Type B pancreatic cell (in vitro differentiated cells): ENCODE measurements around the gene STK36. TPM values are rescaled to one million over a fixed set of nuclear protein-coding genes. Genes with fewer than 3 reads are reported as not detected.

Experiments
- DNase-seq: peaks from one replicate; pipeline ENCODE4 v3.0.0; 2021; ENCODE audit warnings: mixed read lengths; ENCODE audit not compliant: unreplicated experiment; ENCODE audit errors: extremely low spot score
- H3K27ac Mint-ChIP-seq: 2 replicates; pipeline ENCODE4 v1.8.0; 2021; ENCODE audit warnings: mild to moderate bottlenecking, mixed read lengths
- H3K27me3 Mint-ChIP-seq: 2 replicates; pipeline ENCODE4 v1.8.0; 2021; ENCODE audit warnings: mixed read lengths
- H3K36me3 Mint-ChIP-seq: 2 replicates; pipeline ENCODE4 v1.8.0; 2021; ENCODE audit warnings: mixed read lengths
- H3K4me1 Mint-ChIP-seq: one replicate; pipeline ENCODE4 v1.8.0; 2021; ENCODE audit warnings: mixed read lengths; ENCODE audit not compliant: unreplicated experiment
- H3K4me3 Mint-ChIP-seq: 2 replicates; pipeline ENCODE4 v1.8.0; 2021; ENCODE audit warnings: mild to moderate bottlenecking, mixed read lengths
- H3K9me3 Mint-ChIP-seq: 2 replicates; pipeline ENCODE4 v1.8.0; 2021; ENCODE audit warnings: mixed read lengths
- CTCF ChIP-seq: fragments of 200-600 bp; sonication (generic); conservative IDR thresholded peaks from 2 replicates; pipeline ENCODE4 v1.5.0; 2021; ENCODE audit warnings: antibody characterized with exemption, mild to moderate bottlenecking
- total RNA-seq: library from RNA; stranded (reverse); gene quantifications from 2 replicates; pipeline ENCODE4 v1.2.1, GENCODE V29; 2021; ENCODE audit warnings: low replicate concordance

Gene STK36
- total RNA-seq, 1 donor from 2014 or later, result 102 TPM

- Mint-ChIP-seq H3K36me3 (peaks cover 8% of the 10 kb centered on the region), H3K4me3 (no peak overlapping the region), H3K4me1 (no peaks in the 10 kb centered on the region), H3K27me3 (no peaks in the 10 kb centered on the region), H3K9me3 (no peaks in the 10 kb centered on the region), H3K27ac (no peak overlapping the region)
- no peak for DNase-seq
- no peak for TF ChIP-seq CTCF
Measured at GRCh38 chr2:218631837-218632236, 40.0 kb upstream of the STK36 start.

GRCh38 chr2:218635719-218636118 is 36.2 kb upstream of the STK36 start:
- no peak overlapping the region for H3K4me3 Mint-ChIP-seq
- no peak overlapping the region for H3K27ac Mint-ChIP-seq
- DNase-seq, result no peak
- no peaks in the 10 kb centered on the region for H3K27me3 Mint-ChIP-seq
- TF ChIP-seq CTCF, result no peak
- no peaks in the 10 kb centered on the region for H3K9me3 Mint-ChIP-seq
- no peaks in the 10 kb centered on the region for H3K4me1 Mint-ChIP-seq
- peaks cover 19% of the 10 kb centered on the region for H3K36me3 Mint-ChIP-seq

- Mint-ChIP-seq H3K27me3 (no peaks in the 10 kb centered on the region), H3K36me3 (peaks cover 18% of the 10 kb centered on the region), H3K4me1 (no peaks in the 10 kb centered on the region), H3K27ac (no peak overlapping the region), H3K9me3 (no peaks in the 10 kb centered on the region), H3K4me3 (no peak overlapping the region)
- DNase-seq, result no peak
- no peak for TF ChIP-seq CTCF
Measured at GRCh38 chr2:218638372-218638771, 33.5 kb upstream of the STK36 start.

- TF ChIP-seq CTCF, result no peak
Measured at GRCh38 chr2:218642121-218642656, 29.7 kb upstream of the STK36 start.

GRCh38 chr2:218642786-218643185 is 29.1 kb upstream of the STK36 start:
- Mint-ChIP-seq H3K27ac (no peak overlapping the region), H3K36me3 (peaks cover 2% of the 10 kb centered on the region), H3K27me3 (no peaks in the 10 kb centered on the region), H3K4me3 (no peak overlapping the region), H3K9me3 (no peaks in the 10 kb centered on the region), H3K4me1 (no peaks in the 10 kb centered on the region)
- no peak for TF ChIP-seq CTCF
- no peak for DNase-seq

More at GRCh38 chr2:218642121-218642656, 29.7 kb upstream of the STK36 start:
- no peaks in the 10 kb centered on the region for H3K9me3 Mint-ChIP-seq
- H3K36me3 Mint-ChIP-seq, result peaks cover 8% of the 10 kb centered on the region
- H3K27me3 Mint-ChIP-seq, result no peaks in the 10 kb centered on the region
- H3K4me1 Mint-ChIP-seq, result no peaks in the 10 kb centered on the region
- H3K27ac Mint-ChIP-seq, result no peak overlapping the region
- no peak for DNase-seq
- no peak overlapping the region for H3K4me3 Mint-ChIP-seq
